ENCODE results near the gene ABLIM3.
A peak's percentile ranks its signal among the peaks of the same experiment; 100 is the strongest.

Gene ABLIM3

GRCh38 chr5:149141224-149141956 lies at the start of gene ABLIM3:
Gene ABLIM3 (plus strand): TSS chr5:149141493. CDS start chr5:149142096, 603 bp downstream.
- peak; percentile 94 for DNase-seq (ENCODE audit: low spot score)

GRCh38 chr5:149093625-149094024 lies 47.7 kb upstream of the ABLIM3 start:
- no peak for DNase-seq (ENCODE audit: low spot score)

- DNase-seq (ENCODE audit: low spot score): no peak
These were observed 46.3 kb upstream of the ABLIM3 start for GRCh38 chr5:149094996-149095395.

- no peak for DNase-seq (ENCODE audit: low spot score)
These were observed 41.4 kb upstream of the ABLIM3 start for GRCh38 chr5:149099920-149100319.

- DNase-seq (ENCODE audit: low spot score): no peak
These were observed 41.0 kb upstream of the ABLIM3 start for GRCh38 chr5:149100331-149100730.

GRCh38 chr5:149108651-149109280 lies 32.5 kb upstream of the ABLIM3 start:
- DNase-seq (ENCODE audit: low spot score): peak; percentile 26

- DNase-seq (ENCODE audit: low spot score): no peak
These were observed 30.9 kb upstream of the ABLIM3 start for GRCh38 chr5:149110406-149110805.

GRCh38 chr5:149113669-149114068 lies 27.6 kb upstream of the ABLIM3 start:
- DNase-seq (ENCODE audit: low spot score): no peak

- peak; percentile 77 for DNase-seq (ENCODE audit: low spot score)
These were observed 26.6 kb upstream of the ABLIM3 start for GRCh38 chr5:149114403-149115312.

- no peak for DNase-seq (ENCODE audit: low spot score)
These were observed 23.3 kb upstream of the ABLIM3 start for GRCh38 chr5:149117970-149118369.

GRCh38 chr5:149118463-149118862 lies 22.8 kb upstream of the ABLIM3 start:
- no peak for DNase-seq (ENCODE audit: low spot score)

- DNase-seq (ENCODE audit: low spot score): no peak
These were observed 20.1 kb upstream of the ABLIM3 start for GRCh38 chr5:149121145-149121544.

- no peak for DNase-seq (ENCODE audit: low spot score)
These were observed 18.1 kb upstream of the ABLIM3 start for GRCh38 chr5:149123211-149123610.

GRCh38 chr5:149125386-149125891 lies 15.9 kb upstream of the ABLIM3 start:
- DNase-seq (ENCODE audit: low spot score): no peak

GRCh38 chr5:149126906-149127305 lies 14.4 kb upstream of the ABLIM3 start:
- no peak for DNase-seq (ENCODE audit: low spot score)

- DNase-seq (ENCODE audit: low spot score): no peak
These were observed 13.8 kb upstream of the ABLIM3 start for GRCh38 chr5:149127394-149127955.

- DNase-seq (ENCODE audit: low spot score): peak; percentile 82
These were observed 13.0 kb upstream of the ABLIM3 start for GRCh38 chr5:149128023-149128875.

GRCh38 chr5:149129181-149129580 lies 12.1 kb upstream of the ABLIM3 start:
- peak; percentile 43 for DNase-seq (ENCODE audit: low spot score)

GRCh38 chr5:149130121-149130914 lies 11.0 kb upstream of the ABLIM3 start:
- no peak for DNase-seq (ENCODE audit: low spot score)

- no peak for DNase-seq (ENCODE audit: low spot score)
These were observed 8.8 kb upstream of the ABLIM3 start for GRCh38 chr5:149132474-149132873.

Measured in GM03348 (cell line).